Right renal pelvis (tissue), 4 donors: ENCODE results near the gene GVQW3. TPM values are rescaled to one million over a fixed set of nuclear protein-coding genes. Genes with fewer than 3 reads are reported as not detected.

ENCODE experiments used
- DNase-seq, 4 donors: peaks; one replicate each; pipeline ENCODE4 v3.0.0-alpha.2; 2013; ENCODE audit warnings: low read depth in 4 of 4, low spot score in 3 of 4, missing footprints in 1 of 4
- polyA plus RNA-seq, 4 donors: library from polyadenylated mRNA; unstranded; fragments of 120-200 nt; gene quantifications; one replicate each; pipeline ENCODE4 v1.2.1, GENCODE V29; 2013; ENCODE audit not compliant: insufficient read length in 4 of 4

Gene GVQW3
- polyA plus RNA-seq, 4 donors, result 8.9 to 10.9 (median 10.6) TPM

DNA sequence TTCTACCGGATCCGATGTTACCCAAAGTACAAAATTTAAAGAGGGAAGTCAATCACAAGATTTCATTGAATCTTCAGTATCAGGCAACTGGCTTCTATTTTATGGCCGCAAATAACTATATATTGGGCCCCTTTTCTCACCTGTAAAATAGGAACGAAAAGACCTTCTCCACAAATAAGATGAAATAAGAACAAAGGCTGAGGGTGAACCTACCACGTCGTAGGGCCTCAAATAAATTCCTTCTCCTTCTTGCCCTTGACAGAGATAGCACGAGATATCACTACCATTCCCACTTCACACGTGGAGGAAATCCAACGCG lies 62.9 kb downstream of the GVQW3 start:
- DNase-seq, result no peak

DNA sequence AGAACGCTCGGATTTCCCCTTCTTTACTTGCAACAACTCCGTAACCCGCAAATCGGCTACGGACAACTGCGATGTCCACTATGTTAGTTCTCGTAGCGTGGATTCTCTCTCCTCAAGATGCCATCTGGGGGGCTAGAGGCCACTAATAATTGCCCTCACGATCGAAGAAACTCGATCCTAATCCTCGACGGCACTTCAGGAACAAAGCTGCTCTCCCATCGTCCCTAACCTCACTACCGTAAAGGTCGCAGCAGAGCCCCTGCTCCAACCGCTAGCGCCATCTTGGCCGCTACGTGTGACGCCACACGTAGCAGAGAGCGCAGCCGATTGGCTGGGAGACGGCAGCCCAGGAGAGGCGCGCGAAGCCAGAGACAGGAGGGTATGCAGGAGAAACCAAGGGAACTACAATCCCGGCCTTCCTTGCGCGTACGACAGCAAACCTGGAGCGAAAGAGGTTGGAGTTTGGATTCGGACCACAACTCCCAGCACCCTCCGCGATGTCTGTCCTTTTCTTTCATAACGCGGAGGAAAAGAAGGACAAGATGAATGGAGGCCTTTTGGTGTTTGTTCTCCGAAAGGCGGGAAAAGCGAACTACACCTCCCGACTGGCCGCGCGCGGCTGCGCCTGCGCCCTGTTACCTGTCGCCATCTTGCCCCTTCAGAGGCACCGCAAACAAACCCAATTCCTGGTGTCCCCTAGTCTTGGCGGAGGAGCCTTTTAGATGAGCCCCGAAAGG lies 63.4 kb downstream of the GVQW3 start, which contains the start of gene EMSY:
Gene EMSY, plus strand, starts transcription at position 635 of the 737 bp plus-strand sequence. CDS start 1,921 bp downstream, outside the sequence.
- peak; percentile 96 to 98 (median 97) for DNase-seq

GRCh38 chr11:76445121-76446084 lies 64.3 kb downstream of the GVQW3 start:
- peak; percentile 56 to 74 (median 64) for DNase-seq

DNA sequence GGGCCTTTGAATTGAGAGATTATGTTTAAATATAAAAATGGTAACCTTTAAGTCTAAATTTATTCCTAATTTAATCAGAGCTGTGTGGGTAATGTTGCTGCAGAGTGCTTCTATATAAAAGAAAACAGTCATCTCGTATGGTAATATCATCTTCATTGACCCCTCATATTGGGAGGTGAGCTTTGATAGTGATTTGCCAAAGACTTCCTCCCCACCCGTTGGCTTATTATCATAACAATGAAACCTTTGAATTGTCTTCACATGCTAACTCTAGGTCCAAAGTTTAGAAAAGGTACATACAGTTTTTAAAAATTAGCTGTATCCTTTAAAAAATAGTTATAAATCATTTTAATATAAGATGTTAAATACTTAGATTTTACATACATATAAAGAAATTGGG lies 67.4 kb downstream of the GVQW3 start:
- no peak for DNase-seq

- DNase-seq, result no peak
Observed at GRCh38 chr11:76453248-76453647, 72.1 kb downstream of the GVQW3 start.

DNA sequence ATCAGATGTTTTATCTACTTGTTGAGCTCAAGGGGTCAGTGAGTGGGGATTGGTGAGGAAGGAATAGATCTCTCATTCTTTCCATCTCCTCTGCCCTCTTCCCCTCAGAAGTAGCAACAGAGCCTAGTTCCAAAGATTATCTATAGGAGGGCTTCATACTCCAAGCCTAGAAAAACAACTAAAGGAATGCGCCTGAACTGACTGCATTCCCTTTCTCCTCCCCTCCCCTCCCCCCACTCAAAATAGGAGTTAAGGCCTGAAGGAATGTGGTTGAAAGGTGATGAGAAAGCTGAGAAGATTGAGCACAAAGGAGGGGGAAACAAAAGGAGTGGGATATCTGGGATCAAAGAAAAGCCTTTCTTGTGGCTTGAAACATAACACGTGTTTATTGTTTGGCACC lies 74.2 kb downstream of the GVQW3 start:
- peak in 2 of 4 donors; percentile 47 to 67 for DNase-seq

DNA sequence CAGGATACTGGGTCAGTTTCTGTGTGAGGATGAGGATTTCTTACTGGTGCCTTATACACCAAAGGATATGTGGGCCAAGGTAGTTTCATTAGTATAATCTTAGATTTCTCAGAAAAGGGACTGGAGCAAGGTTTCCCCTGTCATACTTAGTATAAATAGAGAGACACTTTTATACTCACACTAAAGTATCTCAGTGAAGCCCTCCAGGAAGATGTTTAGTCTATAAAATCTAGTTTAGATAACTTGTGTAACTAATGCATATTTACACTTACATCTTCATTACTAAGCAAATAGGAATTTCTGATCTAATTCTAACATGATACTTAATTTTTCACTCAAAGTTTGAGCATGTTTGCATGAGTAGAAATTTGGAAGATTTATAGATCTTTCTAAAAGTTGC lies 74.8 kb downstream of the GVQW3 start:
- DNase-seq, result no peak

DNA sequence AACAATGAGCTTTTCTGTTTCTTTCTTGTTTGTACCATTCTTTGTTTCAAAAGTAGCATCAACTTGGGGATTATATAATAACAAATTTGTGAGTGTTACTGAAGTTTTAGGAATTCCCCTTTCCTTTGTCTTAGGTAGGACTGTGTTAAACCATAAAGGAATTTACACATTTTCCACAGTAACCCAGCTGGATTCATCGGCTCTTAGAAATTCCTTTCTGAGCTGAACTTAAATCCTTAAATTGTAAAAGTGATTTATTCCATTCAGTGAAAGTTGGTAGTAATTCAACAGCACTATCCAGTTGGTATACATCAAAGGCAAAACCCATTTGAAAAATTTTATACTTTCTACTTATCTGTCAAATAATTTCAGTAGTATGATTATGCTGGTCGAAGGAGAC lies 75.4 kb downstream of the GVQW3 start:
- no peak for DNase-seq

Other genes with a start within 250 kb of the GVQW3 start
- 10 to 100 TPM; 13.1 to 28.1 (median 15.8) TPM for gene WNT11, start 174.8 kb upstream of the GVQW3 start, polyA plus RNA-seq
- 100 to 1,000 TPM in 1 of 4 donors, 10 to 100 TPM in 3; 71.3 to 101 (median 95.6) TPM for gene THAP12, start 191 bp upstream of the GVQW3 start, polyA plus RNA-seq
- gene EMSY, start 63.7 kb downstream of the GVQW3 start, polyA plus RNA-seq, result 10 to 100 TPM; 24.8 to 28.8 (median 27.1) TPM